Activated CD8-positive, alpha-beta memory T cell treated with anti-CD3 and anti-CD28 coated beads, Interleukin-2, amount 50 U/mL, for 4 hours (primary cell): ENCODE data around the gene TOP1.

ENCODE experiments used
- DNase-seq: peaks from one replicate; pipeline ENCODE4 v3.0.0-alpha.2; 2020

The TOP1 gene

DNA sequence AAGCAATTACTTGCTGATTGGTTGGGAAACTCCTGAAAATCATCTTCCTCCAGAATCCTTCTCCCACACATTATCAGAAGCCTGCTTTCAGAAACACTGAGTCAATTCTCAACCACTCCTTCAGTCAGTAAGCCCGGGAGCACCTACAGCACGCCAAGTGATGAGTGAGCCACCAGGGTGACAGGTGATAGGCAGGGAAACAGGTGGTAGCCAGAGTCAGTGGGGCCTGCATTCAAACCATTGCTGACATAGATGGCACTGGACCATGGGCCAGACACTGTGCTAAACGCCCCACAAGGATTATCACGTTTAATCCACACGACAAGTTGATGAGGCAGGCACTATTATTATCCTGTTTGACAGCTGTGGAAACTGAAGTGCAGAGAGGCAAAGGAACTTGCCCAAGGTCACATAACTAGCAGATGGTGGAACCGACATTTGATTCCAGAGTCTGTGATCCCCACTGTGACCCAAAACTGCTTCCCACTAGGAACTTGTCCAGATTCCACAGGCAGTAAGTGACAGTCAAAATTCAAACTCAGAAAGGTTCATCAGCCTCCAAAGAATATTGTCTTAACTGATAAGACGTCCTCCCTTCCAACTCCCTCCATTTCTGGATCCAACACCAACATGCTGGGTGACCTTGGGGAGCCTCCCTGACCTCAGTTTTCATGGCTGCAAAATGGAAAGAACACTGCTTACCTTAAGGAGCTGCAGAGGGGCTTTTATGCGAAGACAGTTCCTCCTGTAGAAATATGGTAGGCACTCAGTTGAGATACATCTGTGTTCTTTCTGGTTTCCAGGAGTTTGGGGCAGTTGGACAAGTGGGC, 23.9 kb upstream of the TOP1 start:
- no peak for DNase-seq

- DNase-seq, result no peak
Observed at GRCh38 chr20:41005361-41005729, 23.3 kb upstream of the TOP1 start.

GRCh38 chr20:41006126-41006935, 22.3 kb upstream of the TOP1 start:
- DNase-seq, result no peak

DNA sequence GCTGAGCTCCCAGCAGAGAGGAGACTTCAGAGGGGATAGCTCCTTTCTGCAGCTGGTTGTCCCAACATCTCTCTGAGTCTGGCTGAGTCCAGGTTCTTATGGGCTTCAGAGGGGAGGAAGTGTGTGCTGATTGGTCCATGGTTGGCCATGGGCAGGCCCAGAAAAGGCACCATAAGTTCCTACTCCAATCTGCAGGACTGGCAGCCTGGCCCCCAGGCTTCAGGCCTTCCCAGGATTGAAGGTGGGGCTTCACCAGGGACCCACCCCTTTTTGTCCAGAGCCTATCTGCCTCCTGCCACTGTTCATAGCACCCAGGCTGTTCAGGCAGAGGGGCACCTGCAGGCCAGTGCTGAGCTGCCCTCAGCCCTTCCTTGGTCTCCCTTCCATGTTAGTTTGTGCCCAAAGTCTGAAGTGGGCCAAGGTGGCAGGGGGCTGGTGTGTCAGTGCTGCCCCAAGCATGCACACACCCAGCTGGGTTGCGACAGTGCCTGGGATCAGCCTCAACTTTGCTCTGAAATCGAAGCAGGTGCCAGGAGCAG, 21.6 kb upstream of the TOP1 start:
- DNase-seq, result no peak

DNA sequence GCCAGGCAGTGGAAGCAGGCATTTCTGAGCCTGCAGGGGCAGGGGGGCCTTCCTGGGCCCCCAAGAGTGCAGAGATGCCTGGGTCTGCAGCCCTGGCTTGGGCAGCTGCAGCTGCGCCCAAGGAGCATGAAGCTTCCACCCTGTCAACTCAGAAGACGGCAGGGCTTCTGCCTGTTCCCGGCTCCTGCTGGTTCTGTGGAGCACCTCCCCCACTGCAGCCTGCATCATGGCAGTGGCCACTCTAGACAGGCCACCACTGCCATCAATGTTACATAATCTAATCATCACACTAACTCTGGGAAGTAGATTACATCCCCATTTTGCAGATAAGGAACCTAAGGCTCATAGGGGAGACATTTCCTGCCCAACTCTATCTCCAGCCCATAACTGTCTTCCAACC, 21.1 kb upstream of the TOP1 start:
- DNase-seq, result no peak

DNA sequence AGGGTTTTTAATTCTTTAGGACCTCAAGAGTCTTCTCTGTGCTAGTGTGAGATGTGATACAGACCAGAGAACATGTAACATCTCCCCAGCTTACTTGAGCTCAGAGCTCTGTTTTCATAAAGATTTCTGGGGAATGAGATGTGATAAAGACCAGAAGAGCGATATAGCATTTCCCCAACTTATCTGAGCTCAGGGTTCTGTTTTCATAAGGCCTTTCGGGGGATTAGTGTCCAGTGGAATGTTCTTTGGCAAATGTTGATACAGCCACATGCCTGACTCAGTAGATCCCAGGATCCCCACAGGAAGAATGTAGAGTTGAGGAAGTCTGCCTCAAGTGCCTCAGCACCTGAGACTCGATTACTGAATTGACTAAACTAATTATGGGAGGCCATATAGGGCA, 18.7 kb upstream of the TOP1 start:
- DNase-seq, result no peak

- DNase-seq, result no peak
Observed at GRCh38 chr20:41011551-41012067, 17.0 kb upstream of the TOP1 start.

DNA sequence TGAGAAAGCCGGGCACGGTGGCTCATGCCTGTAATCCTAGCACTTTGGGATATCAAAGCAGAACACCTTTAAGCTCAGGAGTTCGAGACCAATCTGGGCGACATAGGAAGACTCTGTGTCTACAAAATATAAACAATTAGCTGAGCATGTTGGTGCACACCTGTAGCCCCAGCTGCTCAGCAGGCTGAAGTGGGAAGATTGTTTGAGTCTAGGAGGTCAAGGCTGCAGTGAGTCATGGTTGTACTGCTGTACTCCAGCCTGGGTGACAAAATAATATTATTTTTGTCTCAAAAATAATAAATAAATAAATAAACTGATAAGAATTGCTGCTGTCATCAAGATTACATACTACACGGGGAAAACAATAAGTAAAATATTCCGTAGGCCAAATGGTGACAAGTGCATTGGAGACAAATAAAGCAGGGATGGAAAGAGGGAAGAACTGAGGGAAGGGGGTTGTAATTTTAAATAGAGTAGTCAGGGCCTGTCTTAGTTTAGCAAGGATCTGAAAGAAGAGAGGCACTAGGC, 14.0 kb upstream of the TOP1 start:
- no peak for DNase-seq

DNA sequence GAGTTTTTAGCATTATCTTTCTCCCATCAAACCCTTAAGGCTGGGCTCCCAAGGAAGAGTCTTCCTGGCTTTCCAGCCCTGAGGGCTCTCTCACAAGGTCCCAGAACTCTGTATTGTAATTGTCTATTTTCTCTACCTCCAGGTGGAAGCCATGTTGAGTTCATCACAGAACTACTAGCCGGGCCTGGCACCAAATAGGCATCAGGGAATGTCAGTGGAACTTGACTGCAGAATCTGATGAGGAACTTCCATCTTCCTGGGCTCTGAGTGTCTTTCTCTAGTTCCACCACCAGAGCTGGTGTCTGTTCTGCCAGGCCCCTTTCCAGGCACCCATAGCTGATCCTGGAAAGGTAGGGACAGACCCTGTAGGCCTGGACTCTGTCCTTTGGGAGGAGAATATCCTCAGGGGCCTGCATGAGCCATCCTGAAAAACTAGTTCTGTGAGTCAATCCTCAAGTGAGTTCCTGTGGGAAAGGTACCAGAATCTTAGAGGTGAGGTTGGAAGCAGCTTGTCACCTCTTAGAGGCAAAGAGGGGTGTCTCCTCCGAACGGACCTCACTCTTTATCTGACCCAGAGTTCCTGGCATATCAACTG, 11.1 kb upstream of the TOP1 start:
- no peak for DNase-seq

DNA sequence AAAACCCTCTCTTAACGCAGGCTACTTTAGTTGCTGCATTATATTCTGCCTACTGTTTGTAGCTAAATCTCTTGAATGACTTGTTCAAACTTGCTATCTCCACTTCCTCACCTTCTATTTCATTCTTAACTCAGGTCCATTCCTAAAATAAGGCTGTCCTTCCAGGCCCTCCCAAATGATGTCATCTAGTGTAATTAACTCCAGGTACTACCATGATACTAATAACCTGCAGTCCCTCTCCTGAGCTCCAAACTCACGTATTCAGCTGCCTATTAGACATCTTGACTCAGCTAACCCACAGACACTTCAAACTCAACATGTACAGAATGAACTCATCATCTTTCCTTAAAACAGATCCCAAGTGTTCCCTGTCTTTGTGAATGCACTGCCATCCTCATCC, 10.5 kb upstream of the TOP1 start:
- no peak for DNase-seq

GRCh38 chr20:41023549-41023948, 5.1 kb upstream of the TOP1 start:
- DNase-seq, result no peak

DNA sequence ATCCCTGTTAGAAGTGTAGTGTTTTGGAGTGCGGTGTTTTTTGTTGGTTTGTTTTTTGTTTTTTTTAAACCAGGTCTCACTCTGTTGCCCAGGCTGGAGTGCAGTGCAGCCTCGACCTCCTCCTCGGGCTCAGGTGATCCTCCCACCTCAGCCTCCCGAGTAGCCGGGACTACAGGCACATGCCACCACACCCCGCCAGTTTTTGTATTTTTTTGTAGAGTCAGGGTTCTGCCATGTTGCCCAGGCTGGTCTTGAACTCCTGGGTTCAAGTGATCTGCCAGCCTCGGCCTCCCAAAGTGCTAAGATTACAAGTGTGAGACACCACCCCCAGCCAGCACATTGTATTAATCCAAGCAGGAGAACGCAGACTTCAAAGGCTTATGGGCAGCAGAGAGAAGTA, 1.3 kb upstream of the TOP1 start:
- no peak for DNase-seq

- no peak for DNase-seq
Observed at GRCh38 chr20:41027872-41028358, 707 bp upstream of the TOP1 start.

DNA sequence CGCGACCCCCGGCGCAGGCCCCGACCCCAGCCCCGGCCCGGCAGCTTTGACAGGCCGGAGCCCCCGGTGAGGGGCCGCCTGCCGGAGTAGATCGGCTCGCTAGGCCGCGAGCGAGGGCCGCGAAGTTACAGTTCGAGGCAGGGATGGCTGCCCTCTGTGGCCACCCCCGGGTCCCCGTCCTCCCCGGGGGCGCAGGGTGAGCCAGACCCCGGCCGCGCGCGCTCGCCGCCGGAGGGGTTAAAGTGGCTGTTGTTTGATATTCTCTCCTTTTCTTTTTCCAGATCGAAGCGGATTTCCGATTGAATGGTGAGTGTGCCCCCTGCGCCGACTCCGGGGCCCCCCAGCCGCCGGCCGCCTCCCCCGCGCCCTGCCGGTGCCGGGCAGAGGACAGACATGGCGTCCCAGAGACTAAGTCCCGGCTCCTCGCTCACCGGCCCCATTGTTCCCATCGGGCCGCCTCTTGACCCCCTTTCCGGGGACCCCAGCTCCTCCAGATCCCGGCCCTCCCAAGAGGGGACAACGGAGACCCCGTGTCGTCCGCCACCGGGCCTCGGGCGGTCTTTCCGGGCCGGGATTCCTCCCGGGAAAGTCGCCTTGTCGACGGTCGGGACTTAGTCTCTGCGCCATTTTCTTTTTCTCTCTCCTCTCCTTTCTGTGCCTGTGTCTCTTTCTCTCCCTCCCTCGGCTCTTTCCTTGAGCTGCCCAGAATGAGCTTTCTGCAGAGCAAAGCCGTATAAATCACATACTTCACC, 704 bp downstream of the TOP1 start:
- peak; percentile 38 for DNase-seq

- DNase-seq, result no peak
Observed at GRCh38 chr20:41030061-41030460, 1.4 kb downstream of the TOP1 start.

- no peak for DNase-seq
Observed at GRCh38 chr20:41030531-41031242, 2.1 kb downstream of the TOP1 start.

DNA sequence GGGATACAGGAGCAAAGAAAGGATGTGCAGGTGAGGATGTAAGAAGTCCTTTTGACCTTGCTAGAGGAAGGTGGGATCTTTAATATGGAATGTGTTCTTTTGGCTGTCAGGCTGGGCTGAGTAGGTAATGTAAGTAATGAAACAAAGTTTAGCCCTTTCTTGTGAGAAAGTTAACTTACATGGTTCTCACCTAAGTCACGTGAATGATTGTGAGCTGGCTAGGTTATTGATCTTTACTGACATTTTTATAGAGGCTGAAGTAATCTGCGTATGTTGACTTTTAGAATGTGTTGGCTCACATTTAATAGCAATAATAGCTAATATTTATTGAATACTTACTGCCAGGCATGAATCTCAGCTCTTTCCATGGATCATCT, 2.6 kb downstream of the TOP1 start:
- no peak for DNase-seq

GRCh38 chr20:41032271-41032670, 3.6 kb downstream of the TOP1 start:
- DNase-seq, result no peak

- DNase-seq, result no peak
Observed at GRCh38 chr20:41034239-41034638, 5.6 kb downstream of the TOP1 start.

DNA sequence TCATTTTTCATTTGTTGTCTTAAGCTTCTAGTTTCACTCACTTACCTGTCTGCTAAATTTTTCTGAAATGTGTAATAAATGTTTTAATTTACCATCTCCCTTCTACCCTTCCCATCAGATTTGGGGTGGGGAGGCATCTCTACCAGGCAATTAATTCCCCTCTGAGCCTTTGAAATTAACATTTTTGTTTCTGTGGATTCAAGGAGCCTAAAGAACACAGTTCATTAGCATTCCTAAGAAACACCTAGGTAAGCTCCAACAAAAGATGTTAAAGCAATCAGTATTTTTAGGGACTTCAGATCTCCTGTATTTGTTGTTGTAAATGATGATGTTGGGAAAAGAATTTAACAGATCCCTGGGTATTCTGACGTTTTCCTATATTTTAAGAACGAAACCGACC, 6.6 kb downstream of the TOP1 start:
- no peak for DNase-seq

GRCh38 chr20:41037179-41037578, 8.6 kb downstream of the TOP1 start:
- DNase-seq, result no peak
